Measurements from ENCODE around the gene LCOR.

LCOR gene

DNA sequence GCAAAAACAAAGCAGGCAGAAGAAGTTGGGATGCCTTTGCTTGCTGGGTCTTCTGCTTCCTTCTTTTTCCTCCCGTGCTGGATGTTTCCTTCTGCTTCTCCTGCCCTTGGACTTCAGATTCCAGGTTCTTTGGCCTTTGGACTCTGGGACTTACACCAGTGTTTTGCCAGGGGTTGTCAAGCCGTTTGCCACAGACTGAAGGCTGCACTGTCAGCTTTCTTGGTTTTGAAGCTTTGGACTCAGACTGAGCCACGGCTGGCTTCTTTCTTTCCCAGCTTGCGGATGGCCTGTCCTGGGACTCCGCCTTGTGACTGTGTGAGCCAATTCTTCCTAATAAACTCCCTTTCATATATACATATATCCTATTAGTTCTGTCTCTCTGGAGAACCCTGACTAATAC lies 11.3 kb upstream of the LCOR start:
- TF ChIP-seq, protein P1, sequence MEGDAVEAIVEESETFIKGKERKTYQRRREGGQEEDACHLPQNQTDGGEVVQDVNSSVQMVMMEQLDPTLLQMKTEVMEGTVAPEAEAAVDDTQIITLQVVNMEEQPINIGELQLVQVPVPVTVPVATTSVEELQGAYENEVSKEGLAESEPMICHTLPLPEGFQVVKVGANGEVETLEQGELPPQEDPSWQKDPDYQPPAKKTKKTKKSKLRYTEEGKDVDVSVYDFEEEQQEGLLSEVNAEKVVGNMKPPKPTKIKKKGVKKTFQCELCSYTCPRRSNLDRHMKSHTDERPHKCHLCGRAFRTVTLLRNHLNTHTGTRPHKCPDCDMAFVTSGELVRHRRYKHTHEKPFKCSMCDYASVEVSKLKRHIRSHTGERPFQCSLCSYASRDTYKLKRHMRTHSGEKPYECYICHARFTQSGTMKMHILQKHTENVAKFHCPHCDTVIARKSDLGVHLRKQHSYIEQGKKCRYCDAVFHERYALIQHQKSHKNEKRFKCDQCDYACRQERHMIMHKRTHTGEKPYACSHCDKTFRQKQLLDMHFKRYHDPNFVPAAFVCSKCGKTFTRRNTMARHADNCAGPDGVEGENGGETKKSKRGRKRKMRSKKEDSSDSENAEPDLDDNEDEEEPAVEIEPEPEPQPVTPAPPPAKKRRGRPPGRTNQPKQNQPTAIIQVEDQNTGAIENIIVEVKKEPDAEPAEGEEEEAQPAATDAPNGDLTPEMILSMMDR (conservative IDR thresholded peaks at IDR 0.05; ENCODE audit: low read depth, low read length) = no peak
- H3K9ac ChIP-seq = no peak overlapping the region

DNA sequence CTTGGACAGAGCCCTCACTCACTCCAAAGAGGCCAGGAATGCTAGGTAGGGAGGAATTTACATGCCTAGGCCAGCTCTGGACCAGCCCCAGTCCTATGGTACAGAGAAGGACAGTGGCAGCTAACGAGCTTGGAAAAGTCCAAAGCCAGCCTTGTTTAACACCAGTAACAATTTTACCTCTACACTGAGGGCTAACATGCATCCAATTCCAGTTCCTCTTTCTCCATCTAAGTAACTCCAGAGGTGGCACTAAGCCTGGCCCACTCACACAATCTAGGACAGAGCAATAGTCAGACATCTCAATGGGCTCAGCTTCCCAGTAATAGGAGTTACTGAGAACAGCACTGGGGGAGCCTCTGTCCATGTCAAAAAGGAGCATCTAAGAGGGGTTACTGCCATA lies 5.7 kb upstream of the LCOR start:
- TF ChIP-seq, protein P1 (conservative IDR thresholded peaks at IDR 0.05; ENCODE audit: low read depth, low read length) = no peak

More for the DNA sequence above, 11.3 kb upstream of the LCOR start:
- Histone ChIP-seq H3K4me2 (no peak overlapping the region), H4K20me1 (ENCODE audit: insufficient read depth) (no peaks in the 10 kb centered on the region), H3K79me2 (ENCODE audit: insufficient read depth, low read depth) (no peaks in the 10 kb centered on the region), H3K4me3 (IDR thresholded peaks at IDR 0.05; ENCODE audit: insufficient read depth, low read depth, low read length) (no peak overlapping the region), H3K27me3 (ENCODE audit: insufficient read depth, low read depth) (no peaks in the 10 kb centered on the region), H2AFZ (ENCODE audit: low read depth) (no peak overlapping the region), H3K27ac (no peak overlapping the region), H3K4me1 (ENCODE audit: low read depth, poor library complexity, severe bottlenecking) (no peaks in the 10 kb centered on the region), H3K36me3 (ENCODE audit: insufficient read depth) (no peaks in the 10 kb centered on the region)

DNA sequence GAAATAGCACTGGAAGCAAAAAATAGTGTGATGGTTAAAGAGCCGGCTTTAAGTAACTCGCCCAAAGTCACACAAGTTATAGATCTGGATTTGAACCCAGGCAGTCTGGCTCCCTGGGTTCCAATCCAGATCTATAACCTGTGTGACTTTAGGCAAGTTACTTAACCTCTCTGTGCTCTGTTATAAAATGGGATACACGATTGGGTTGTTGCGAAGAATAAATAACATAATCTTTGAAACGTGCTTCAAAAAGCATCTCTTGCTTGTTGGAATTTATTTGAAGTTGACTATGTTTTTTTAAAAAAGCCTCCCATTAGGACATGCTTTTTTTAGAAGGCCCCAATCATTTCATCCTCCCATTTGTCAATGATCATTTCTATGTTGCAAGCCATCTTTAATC lies 3.5 kb upstream of the LCOR start:
- Histone ChIP-seq H2AFZ (ENCODE audit: low read depth) (no peak overlapping the region), H3K79me2 (ENCODE audit: insufficient read depth, low read depth) (peaks cover 8% of the 10 kb centered on the region), H3K4me1 (ENCODE audit: low read depth, poor library complexity, severe bottlenecking) (peaks cover 16% of the 10 kb centered on the region), H3K4me3 (IDR thresholded peaks at IDR 0.05; ENCODE audit: insufficient read depth, low read depth, low read length) (no peak overlapping the region), H3K4me2 (no peak overlapping the region), H3K9ac (no peak overlapping the region), H4K20me1 (ENCODE audit: insufficient read depth) (no peaks in the 10 kb centered on the region), H3K27ac (no peak overlapping the region), H3K27me3 (ENCODE audit: insufficient read depth, low read depth) (no peaks in the 10 kb centered on the region), H3K36me3 (ENCODE audit: insufficient read depth) (no peaks in the 10 kb centered on the region)
- TF ChIP-seq, protein P1 (conservative IDR thresholded peaks at IDR 0.05; ENCODE audit: low read depth, low read length) = no peak

More for the DNA sequence above, 5.7 kb upstream of the LCOR start:
- Histone ChIP-seq H3K27me3 (ENCODE audit: insufficient read depth, low read depth) (no peaks in the 10 kb centered on the region), H3K79me2 (ENCODE audit: insufficient read depth, low read depth) (no peaks in the 10 kb centered on the region), H3K4me1 (ENCODE audit: low read depth, poor library complexity, severe bottlenecking) (peaks cover 15% of the 10 kb centered on the region), H3K27ac (no peak overlapping the region), H3K4me3 (IDR thresholded peaks at IDR 0.05; ENCODE audit: insufficient read depth, low read depth, low read length) (no peak overlapping the region), H2AFZ (ENCODE audit: low read depth) (no peak overlapping the region), H4K20me1 (ENCODE audit: insufficient read depth) (no peaks in the 10 kb centered on the region), H3K4me2 (no peak overlapping the region), H3K36me3 (ENCODE audit: insufficient read depth) (no peaks in the 10 kb centered on the region), H3K9ac (no peak overlapping the region)

- TF ChIP-seq, protein P1 (conservative IDR thresholded peaks at IDR 0.05; ENCODE audit: low read depth, low read length) = no peak
- H3K9ac ChIP-seq = no peak overlapping the region
- H3K4me1 ChIP-seq (ENCODE audit: low read depth, poor library complexity, severe bottlenecking) = peaks cover 21% of the 10 kb centered on the region
- H3K4me2 ChIP-seq = no peak overlapping the region
- H3K27ac ChIP-seq = no peak overlapping the region
- peaks cover 14% of the 10 kb centered on the region for H3K79me2 ChIP-seq (ENCODE audit: insufficient read depth, low read depth)
- no peaks in the 10 kb centered on the region for H3K27me3 ChIP-seq (ENCODE audit: insufficient read depth, low read depth)
- no peaks in the 10 kb centered on the region for H4K20me1 ChIP-seq (ENCODE audit: insufficient read depth)
- H3K36me3 ChIP-seq (ENCODE audit: insufficient read depth) = no peaks in the 10 kb centered on the region
- no peak overlapping the region for H3K4me3 ChIP-seq (IDR thresholded peaks at IDR 0.05; ENCODE audit: insufficient read depth, low read depth, low read length)
- no peak overlapping the region for H2AFZ ChIP-seq (ENCODE audit: low read depth)
Observed at GRCh38 chr10:96829029-96829773, 2.9 kb upstream of the LCOR start.
